GM12864 (cell line): ENCODE data around the gene JAKMIP2.

Experiments
- DNase-seq: peaks from one replicate; pipeline ENCODE4 v3.0.0-alpha.2; 2011; ENCODE audit warnings: low read depth
- H3K4me3 ChIP-seq: 2 replicates; pipeline ENCODE4 v1.5.1; 2011; ENCODE audit warnings: mild to moderate bottlenecking, low read depth, low read length, control low read depth
- CTCF ChIP-seq: IDR thresholded peaks from 2 replicates; pipeline ENCODE4 v1.5.1; 2011; ENCODE audit warnings: low read depth, mild to moderate bottlenecking, moderate library complexity, low read length, control low read depth, inconsistent platforms; ENCODE audit errors: missing control alignments

JAKMIP2 gene

GRCh38 chr5:147674411-147674810 is 108.1 kb downstream of the JAKMIP2 start:
- H3K4me3 ChIP-seq, result no peak overlapping the region
- TF ChIP-seq CTCF, result no peak
- DNase-seq, result no peak

GRCh38 chr5:147673791-147674190 is 108.7 kb downstream of the JAKMIP2 start:
- no peak for TF ChIP-seq CTCF
- H3K4me3 ChIP-seq, result no peak overlapping the region
- no peak for DNase-seq

- no peak overlapping the region for H3K4me3 ChIP-seq
- no peak for TF ChIP-seq CTCF
- no peak for DNase-seq
These were observed 109.3 kb downstream of the JAKMIP2 start for GRCh38 chr5:147673266-147673665.

- TF ChIP-seq CTCF, result no peak
- no peak for DNase-seq
- H3K4me3 ChIP-seq, result no peak overlapping the region
These were observed 111.2 kb downstream of the JAKMIP2 start for GRCh38 chr5:147671365-147671764.

GRCh38 chr5:147670815-147671214 is 111.7 kb downstream of the JAKMIP2 start:
- no peak overlapping the region for H3K4me3 ChIP-seq
- TF ChIP-seq CTCF, result no peak
- DNase-seq, result no peak

GRCh38 chr5:147669169-147669869 is 113.2 kb downstream of the JAKMIP2 start:
- no peak for DNase-seq
- TF ChIP-seq CTCF, result no peak
- no peak overlapping the region for H3K4me3 ChIP-seq

GRCh38 chr5:147668385-147668784 is 114.1 kb downstream of the JAKMIP2 start:
- TF ChIP-seq CTCF, result no peak
- no peak overlapping the region for H3K4me3 ChIP-seq
- no peak for DNase-seq
